Chondrocyte (in vitro differentiated cells): ENCODE measurements around the gene TSGA10. TPM values are rescaled to one million over a fixed set of nuclear protein-coding genes. Genes with fewer than 3 reads are reported as not detected.
"Not testable (repeated sequence)": the region's sequence is repeated elsewhere in the genome, so short reads cannot be mapped to it uniquely, and the experiment has no call there.

Experiments
- DNase-seq: peaks from one replicate; pipeline ENCODE4 v3.0.0; 2021; ENCODE audit warnings: mixed read lengths, low spot score
- H3K27ac Mint-ChIP-seq: one replicate; pipeline ENCODE4 v1.8.0; 2021; ENCODE audit warnings: mild to moderate bottlenecking, moderate library complexity, mixed read lengths; ENCODE audit not compliant: unreplicated experiment
- H3K27me3 Mint-ChIP-seq: 2 replicates; pipeline ENCODE4 v1.8.0; 2021; ENCODE audit warnings: low read depth, mixed read lengths
- H3K36me3 Mint-ChIP-seq: 2 replicates; pipeline ENCODE4 v1.8.0; 2021; ENCODE audit warnings: low read depth, mixed read lengths
- H3K4me1 Mint-ChIP-seq: 2 replicates; pipeline ENCODE4 v1.8.0; 2021; ENCODE audit warnings: low read depth, mild to moderate bottlenecking, mixed read lengths
- H3K4me3 Mint-ChIP-seq: one replicate; pipeline ENCODE4 v1.8.0; 2021; ENCODE audit warnings: mild to moderate bottlenecking, moderate library complexity, mixed read lengths; ENCODE audit not compliant: unreplicated experiment
- H3K9me3 Mint-ChIP-seq: 2 replicates; pipeline ENCODE4 v1.8.0; 2021; ENCODE audit warnings: low read depth, mixed read lengths
- total RNA-seq: library from RNA; stranded (reverse); gene quantifications from 3 replicates; pipeline ENCODE4 v1.2.1, GENCODE V29; 2021
- TF ChIP-seq, protein P1 (sequence below): fragments of 200-600 bp; sonication (generic); IDR thresholded peaks from 2 replicates; pipeline ENCODE4 v1.5.0; 2021; ENCODE audit warnings: antibody characterized with exemption, mild to moderate bottlenecking, moderate library complexity

Gene TSGA10
- total RNA-seq, 1 donor from 2014 or later, result 2.3 TPM

DNA sequence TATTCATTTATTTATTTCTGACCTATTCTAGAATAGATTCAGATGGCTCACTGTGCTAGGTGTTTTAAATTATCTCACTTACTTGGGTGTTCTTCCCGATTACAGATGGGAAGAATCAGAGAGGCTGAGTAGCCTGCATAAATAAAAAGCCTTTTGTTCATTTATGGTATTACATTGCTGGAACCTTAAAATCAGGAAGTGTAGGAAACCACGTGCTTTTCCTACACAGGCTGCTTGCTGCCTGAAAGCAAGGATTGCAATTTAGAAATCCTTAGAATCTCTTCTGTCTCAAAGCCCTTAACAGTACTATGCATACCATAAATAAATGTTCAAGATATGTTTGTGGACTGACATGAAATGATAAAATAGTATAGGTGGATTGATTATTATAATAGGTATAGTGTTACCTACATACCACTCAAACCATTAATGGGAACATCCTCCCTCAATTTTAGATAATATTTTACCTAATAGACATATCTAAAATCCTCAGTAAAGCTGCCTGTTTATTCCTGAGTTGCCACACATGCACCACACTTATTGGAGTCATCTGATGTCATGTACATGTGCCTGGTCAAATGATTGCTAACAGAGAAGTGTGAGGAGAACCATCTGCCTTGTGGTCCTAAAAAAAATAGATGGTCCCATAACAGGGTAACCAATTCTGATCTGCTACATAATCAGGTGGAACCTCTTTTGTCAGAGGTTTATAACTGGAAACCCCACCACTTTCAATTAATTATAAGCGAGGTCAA is 86.7 kb downstream of the TSGA10 start:
- DNase-seq, result no peak
- no peak overlapping the region for H3K27ac Mint-ChIP-seq
- H3K36me3 Mint-ChIP-seq, result no peaks in the 10 kb centered on the region
- H3K9me3 Mint-ChIP-seq, result no peaks in the 10 kb centered on the region
- peaks cover 16% of the 10 kb centered on the region for H3K27me3 Mint-ChIP-seq
- H3K4me1 Mint-ChIP-seq, result no peaks in the 10 kb centered on the region
- TF ChIP-seq, protein P1, sequence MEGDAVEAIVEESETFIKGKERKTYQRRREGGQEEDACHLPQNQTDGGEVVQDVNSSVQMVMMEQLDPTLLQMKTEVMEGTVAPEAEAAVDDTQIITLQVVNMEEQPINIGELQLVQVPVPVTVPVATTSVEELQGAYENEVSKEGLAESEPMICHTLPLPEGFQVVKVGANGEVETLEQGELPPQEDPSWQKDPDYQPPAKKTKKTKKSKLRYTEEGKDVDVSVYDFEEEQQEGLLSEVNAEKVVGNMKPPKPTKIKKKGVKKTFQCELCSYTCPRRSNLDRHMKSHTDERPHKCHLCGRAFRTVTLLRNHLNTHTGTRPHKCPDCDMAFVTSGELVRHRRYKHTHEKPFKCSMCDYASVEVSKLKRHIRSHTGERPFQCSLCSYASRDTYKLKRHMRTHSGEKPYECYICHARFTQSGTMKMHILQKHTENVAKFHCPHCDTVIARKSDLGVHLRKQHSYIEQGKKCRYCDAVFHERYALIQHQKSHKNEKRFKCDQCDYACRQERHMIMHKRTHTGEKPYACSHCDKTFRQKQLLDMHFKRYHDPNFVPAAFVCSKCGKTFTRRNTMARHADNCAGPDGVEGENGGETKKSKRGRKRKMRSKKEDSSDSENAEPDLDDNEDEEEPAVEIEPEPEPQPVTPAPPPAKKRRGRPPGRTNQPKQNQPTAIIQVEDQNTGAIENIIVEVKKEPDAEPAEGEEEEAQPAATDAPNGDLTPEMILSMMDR, result no peak
- H3K4me3 Mint-ChIP-seq, result no peak overlapping the region

GRCh38 chr2:99066075-99066958 is 88.4 kb downstream of the TSGA10 start:
- H3K9me3 Mint-ChIP-seq, result no peaks in the 10 kb centered on the region
- TF ChIP-seq, protein P1, result peak; percentile 81
- H3K4me1 Mint-ChIP-seq, result no peaks in the 10 kb centered on the region
- H3K4me3 Mint-ChIP-seq, result no peak overlapping the region
- DNase-seq, result no peak
- H3K36me3 Mint-ChIP-seq, result no peaks in the 10 kb centered on the region
- H3K27me3 Mint-ChIP-seq, result peaks cover 10% of the 10 kb centered on the region
- no peak overlapping the region for H3K27ac Mint-ChIP-seq

GRCh38 chr2:99049187-99049586 is 105.6 kb downstream of the TSGA10 start:
- DNase-seq, H3K27ac Mint-ChIP-seq, H3K4me3 Mint-ChIP-seq, H3K4me1 Mint-ChIP-seq: not testable (repeated sequence)
- Mint-ChIP-seq H3K27me3 (peaks cover 23% of the 10 kb centered on the region), H3K36me3 (peaks cover 39% of the 10 kb centered on the region), H3K9me3 (peaks cover 42% of the 10 kb centered on the region)

GRCh38 chr2:99040736-99041300 is 113.9 kb downstream of the TSGA10 start:
- not testable (repeated sequence) for DNase-seq, H3K27ac Mint-ChIP-seq
- H3K9me3 Mint-ChIP-seq, result peaks cover 42% of the 10 kb centered on the region

GRCh38 chr2:99035920-99036319 is 118.8 kb downstream of the TSGA10 start:
- TF ChIP-seq, protein P1, result peak; percentile 63
- peaks cover 11% of the 10 kb centered on the region for H3K4me1 Mint-ChIP-seq
- DNase-seq, result no peak

More at GRCh38 chr2:99040736-99041300, 113.9 kb downstream of the TSGA10 start:
- H3K36me3 Mint-ChIP-seq, result peaks cover 25% of the 10 kb centered on the region
- not testable (repeated sequence) for H3K4me1 Mint-ChIP-seq, H3K27me3 Mint-ChIP-seq, H3K4me3 Mint-ChIP-seq

GRCh38 chr2:99032786-99033185 is 122.0 kb downstream of the TSGA10 start:
- Mint-ChIP-seq H3K4me1 (peaks cover 6% of the 10 kb centered on the region), H3K27ac (no peak overlapping the region), H3K27me3 (peaks cover 15% of the 10 kb centered on the region), H3K4me3 (no peak overlapping the region), H3K36me3 (no peaks in the 10 kb centered on the region), H3K9me3 (no peaks in the 10 kb centered on the region)
- no peak for DNase-seq
- TF ChIP-seq, protein P1, result no peak

More at GRCh38 chr2:99035920-99036319, 118.8 kb downstream of the TSGA10 start:
- Mint-ChIP-seq H3K27ac (no peak overlapping the region), H3K4me3 (no peak overlapping the region), H3K27me3 (peaks cover 7% of the 10 kb centered on the region), H3K9me3 (peaks cover 12% of the 10 kb centered on the region), H3K36me3 (peaks cover 8% of the 10 kb centered on the region)
